Mammary epithelial cell (primary cell): Measurements from ENCODE around the gene SIDT1.

Source experiments
- CTCF ChIP-seq, 2 donors: IDR thresholded peaks in 1 of 2; conservative IDR thresholded peaks in 1 of 2; 2 replicates each; pipeline ENCODE4 v1.5.1; 2011 to 2012; ENCODE audit warnings: inconsistent platforms in 2 of 2, low read length in 2 of 2, mild to moderate bottlenecking in 2 of 2, control low read depth in 1 of 2, low read depth in 1 of 2; ENCODE audit not compliant: insufficient read depth in 1 of 2; ENCODE audit errors: extremely low read depth in 1 of 2
- EZH2 ChIP-seq: IDR thresholded peaks from 2 replicates; pipeline ENCODE4 v1.6.1; 2012; ENCODE audit warnings: low read length, inconsistent platforms, borderline replicate concordance

- TF ChIP-seq CTCF (conservative IDR thresholded peaks at IDR 0.05 in 1 of 2, IDR thresholded peaks at IDR 0.05 in 1 of 2; ENCODE audit: extremely low read depth in 1 of 2, insufficient read depth in 1 of 2, low read depth in 1 of 2, low read length in 2 of 2) (no peak), EZH2 (no peak)
Observed at GRCh38 chr3:113565555-113565954, 33.2 kb downstream of the SIDT1 start.
